ENCODE results near the gene LRRC10B. TPM values are rescaled to one million over a fixed set of nuclear protein-coding genes. Genes with fewer than 3 reads are reported as not detected.

Gene LRRC10B
- total and polyA plus RNA-seq, 2 experiments from 2014 or later, result 0.60 to 0.62 TPM

DNA sequence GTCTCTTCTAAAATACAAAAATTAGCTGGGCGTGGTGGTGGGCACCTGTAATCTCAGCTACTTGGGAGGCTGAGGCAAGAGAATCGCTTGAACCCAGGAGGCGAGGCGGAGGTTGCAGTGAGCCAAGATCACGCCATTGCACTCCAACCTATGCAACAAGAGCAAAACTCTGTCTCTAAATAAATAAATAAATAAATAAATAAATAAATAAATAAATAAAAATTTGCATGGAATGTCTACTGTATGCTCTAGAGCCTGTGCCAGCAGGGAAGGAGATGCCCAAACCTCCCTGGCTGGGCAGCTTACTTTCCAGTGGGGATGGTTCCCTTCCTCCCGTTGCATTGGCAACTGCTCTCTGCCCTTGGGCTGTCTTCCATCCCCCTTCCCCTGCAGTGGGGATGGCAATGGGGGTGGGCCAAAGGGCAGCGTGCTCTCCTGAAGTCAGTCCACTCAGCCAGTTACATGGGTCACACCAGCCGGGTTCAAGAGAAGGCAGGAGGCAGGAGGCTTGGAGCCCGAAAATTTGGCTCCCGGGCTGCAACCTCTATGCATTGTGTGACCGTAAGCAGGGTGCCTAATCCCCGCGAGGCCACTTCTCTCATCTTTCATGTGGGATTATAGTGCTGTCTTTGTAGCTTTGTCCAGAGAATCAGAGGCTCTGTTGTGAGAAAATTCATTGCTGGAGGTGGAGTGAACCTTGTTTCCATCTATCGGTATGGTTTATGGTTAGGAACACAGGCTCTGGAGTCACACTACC, 1.4 kb upstream of the LRRC10B start:
- peaks cover 51% of the 10 kb centered on the region for H3K27me3 ChIP-seq
- no peak overlapping the region for H3K4me3 ChIP-seq
- no peaks in the 10 kb centered on the region for H3K9me3 ChIP-seq (ENCODE audit: low read depth)
- DNase-seq (ENCODE audit: low read depth in 1 of 2, low spot score in 1 of 2), result no peak
- TF ChIP-seq, protein P1, sequence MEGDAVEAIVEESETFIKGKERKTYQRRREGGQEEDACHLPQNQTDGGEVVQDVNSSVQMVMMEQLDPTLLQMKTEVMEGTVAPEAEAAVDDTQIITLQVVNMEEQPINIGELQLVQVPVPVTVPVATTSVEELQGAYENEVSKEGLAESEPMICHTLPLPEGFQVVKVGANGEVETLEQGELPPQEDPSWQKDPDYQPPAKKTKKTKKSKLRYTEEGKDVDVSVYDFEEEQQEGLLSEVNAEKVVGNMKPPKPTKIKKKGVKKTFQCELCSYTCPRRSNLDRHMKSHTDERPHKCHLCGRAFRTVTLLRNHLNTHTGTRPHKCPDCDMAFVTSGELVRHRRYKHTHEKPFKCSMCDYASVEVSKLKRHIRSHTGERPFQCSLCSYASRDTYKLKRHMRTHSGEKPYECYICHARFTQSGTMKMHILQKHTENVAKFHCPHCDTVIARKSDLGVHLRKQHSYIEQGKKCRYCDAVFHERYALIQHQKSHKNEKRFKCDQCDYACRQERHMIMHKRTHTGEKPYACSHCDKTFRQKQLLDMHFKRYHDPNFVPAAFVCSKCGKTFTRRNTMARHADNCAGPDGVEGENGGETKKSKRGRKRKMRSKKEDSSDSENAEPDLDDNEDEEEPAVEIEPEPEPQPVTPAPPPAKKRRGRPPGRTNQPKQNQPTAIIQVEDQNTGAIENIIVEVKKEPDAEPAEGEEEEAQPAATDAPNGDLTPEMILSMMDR (IDR thresholded peaks at IDR 0.05; ENCODE audit: low read depth, low read length), result no peak
- H3K36me3 ChIP-seq, result no peaks in the 10 kb centered on the region
- H3K27ac ChIP-seq, result no peak overlapping the region
- no peaks in the 10 kb centered on the region for H3K4me1 ChIP-seq (ENCODE audit: low read depth)

DNA sequence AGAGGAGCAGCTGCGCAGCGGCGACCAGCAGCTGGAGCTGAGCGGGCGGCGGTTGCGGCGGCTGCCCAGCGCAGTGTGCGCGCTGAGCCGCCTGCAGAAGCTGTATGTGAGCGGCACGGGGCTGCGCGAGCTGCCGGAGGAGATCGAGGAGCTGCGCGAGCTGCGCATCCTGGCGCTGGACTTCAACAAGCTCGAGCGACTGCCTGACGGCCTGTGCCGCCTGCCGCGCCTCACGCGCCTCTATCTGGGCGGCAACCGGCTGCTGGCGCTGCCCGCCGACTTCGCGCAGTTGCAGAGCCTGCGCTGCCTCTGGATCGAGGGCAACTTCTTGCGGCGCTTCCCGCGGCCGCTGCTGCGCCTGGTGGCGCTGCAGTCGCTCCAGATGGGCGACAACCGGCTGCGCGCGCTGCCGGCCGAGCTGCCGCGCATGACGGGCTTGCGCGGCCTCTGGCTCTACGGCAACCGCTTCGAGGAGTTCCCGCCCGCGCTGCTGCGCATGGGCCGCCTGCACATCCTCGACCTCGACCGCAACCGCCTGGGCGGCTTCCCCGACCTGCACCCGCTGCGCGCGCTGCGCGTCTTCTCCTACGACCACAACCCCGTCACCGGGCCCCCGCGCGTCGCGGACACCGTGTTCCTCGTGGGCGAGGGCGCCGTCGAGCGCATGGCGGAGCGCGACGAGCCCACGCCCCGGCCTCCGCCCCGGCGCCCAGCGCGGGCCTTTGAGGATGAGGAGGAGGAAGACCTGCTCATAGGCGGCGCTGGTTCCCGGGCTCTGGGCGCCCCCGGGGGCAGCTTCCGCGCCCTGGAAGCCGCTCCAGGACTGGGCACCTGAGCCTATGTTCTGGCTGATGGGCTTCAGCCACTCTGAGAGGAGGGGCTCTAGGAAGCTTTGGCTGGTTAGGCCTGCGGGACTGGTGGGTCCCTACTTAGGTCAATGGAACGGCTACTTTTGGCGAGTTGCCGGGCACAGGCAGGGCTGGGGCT, 787 bp downstream of the LRRC10B start:
- H3K27ac ChIP-seq, result no peak overlapping the region

DNA sequence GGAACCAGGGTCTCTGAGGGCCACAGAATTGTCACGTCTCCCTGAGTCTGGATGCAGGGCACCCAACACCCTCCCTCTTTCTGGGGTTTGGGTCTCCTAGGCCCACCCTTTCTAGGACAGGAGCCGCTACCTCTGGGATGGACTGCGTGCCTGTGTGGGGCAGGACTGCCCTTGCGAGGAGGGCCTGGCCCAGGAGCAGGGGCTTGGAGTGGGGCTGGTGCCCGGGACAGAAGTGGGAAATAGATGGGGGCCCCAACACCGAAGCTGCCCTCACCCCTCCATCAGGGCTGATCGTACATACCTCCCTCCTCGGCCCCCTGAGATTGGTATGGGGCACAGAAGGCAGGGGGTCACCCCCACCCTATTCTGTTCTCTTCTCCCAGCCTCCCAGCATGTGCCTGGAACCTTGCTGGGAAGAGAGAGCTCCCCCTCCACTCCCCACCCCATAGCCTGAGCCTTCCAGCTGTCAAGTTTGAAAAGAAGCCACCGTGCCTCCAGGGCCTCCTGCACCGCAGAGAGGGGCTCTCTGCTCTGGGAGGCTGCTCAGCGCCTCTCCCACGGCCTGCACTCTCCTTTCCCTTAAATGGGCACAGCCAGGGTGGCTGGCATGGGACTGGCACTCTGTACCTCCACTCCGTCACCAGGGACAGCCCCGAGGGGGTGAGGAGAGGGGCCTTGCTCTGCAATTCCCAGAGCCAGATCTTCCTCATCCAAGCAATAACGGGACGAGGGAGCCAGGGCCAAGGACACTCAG, 1.8 kb downstream of the LRRC10B start:
- DNase-seq (ENCODE audit: low read depth in 1 of 2, low spot score in 1 of 2), result no peak
- H3K9me3 ChIP-seq (ENCODE audit: low read depth), result no peaks in the 10 kb centered on the region
- no peak overlapping the region for H3K4me3 ChIP-seq
- H3K27me3 ChIP-seq, result peaks cover 51% of the 10 kb centered on the region
- TF ChIP-seq, protein P1 (IDR thresholded peaks at IDR 0.05; ENCODE audit: low read depth, low read length), result no peak
- no peaks in the 10 kb centered on the region for H3K36me3 ChIP-seq
- H3K27ac ChIP-seq, result no peak overlapping the region
- H3K4me1 ChIP-seq (ENCODE audit: low read depth), result peaks cover 4% of the 10 kb centered on the region

More for the DNA sequence above, 787 bp downstream of the LRRC10B start:
- H3K4me3 ChIP-seq, result peak overlapping the region; percentile 18
- TF ChIP-seq, protein P1 (IDR thresholded peaks at IDR 0.05; ENCODE audit: low read depth, low read length), result peak; percentile 26
- H3K36me3 ChIP-seq, result no peaks in the 10 kb centered on the region
- DNase-seq (ENCODE audit: low read depth in 1 of 2, low spot score in 1 of 2), result peak; percentile 72 to 90
- H3K27me3 ChIP-seq, result peaks cover 51% of the 10 kb centered on the region
- H3K4me1 ChIP-seq (ENCODE audit: low read depth), result peaks cover 4% of the 10 kb centered on the region
- H3K9me3 ChIP-seq (ENCODE audit: low read depth), result no peaks in the 10 kb centered on the region

DNA sequence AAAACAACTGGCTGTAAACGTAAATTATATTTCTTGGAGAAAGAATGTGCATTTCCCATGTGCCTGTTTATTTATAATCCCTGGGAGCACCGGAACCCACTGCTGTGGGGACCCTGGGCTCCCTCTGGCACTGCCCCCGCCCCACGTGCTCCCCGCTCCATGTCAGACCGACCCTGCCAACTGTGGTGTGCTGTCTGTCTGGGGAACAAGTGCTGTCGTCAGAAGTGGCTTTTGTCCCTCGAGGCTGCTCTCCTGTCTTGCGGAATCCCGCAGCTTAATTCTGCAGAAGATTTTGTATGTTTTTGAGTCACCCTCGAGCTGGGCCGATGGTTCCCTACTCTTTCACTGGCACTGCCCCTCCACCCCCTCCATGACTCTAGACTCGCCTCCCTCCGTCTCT, 2.4 kb downstream of the LRRC10B start:
- no peak overlapping the region for H3K27ac ChIP-seq
- H3K36me3 ChIP-seq, result no peaks in the 10 kb centered on the region
- TF ChIP-seq, protein P1 (IDR thresholded peaks at IDR 0.05; ENCODE audit: low read depth, low read length), result no peak
- H3K9me3 ChIP-seq (ENCODE audit: low read depth), result no peaks in the 10 kb centered on the region
- peaks cover 4% of the 10 kb centered on the region for H3K4me1 ChIP-seq (ENCODE audit: low read depth)
- no peak for DNase-seq (ENCODE audit: low read depth in 1 of 2, low spot score in 1 of 2)
- H3K4me3 ChIP-seq, result no peak overlapping the region
- H3K27me3 ChIP-seq, result peaks cover 48% of the 10 kb centered on the region

DNA sequence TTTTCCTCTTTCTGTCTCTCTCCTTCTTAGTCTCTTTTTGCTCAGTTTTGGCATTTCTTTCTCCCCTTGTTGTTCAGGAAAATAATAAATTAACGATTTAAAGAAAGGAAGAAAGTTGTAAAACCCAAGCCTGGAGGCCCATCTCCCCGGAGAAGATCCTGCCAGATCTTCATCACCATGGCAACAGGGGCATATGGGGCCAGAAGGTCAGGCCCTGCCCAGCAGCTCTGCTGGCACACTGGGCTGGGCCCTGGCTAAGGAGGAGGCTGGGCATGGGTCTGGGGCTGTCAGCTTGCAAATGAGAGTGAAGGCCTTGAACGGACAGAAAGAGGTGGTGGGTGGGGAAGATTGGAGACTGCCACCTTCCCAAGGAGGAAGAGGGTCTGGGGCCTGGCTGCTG, 2.8 kb downstream of the LRRC10B start:
- DNase-seq (ENCODE audit: low read depth in 1 of 2, low spot score in 1 of 2), result no peak
- Histone ChIP-seq H3K27ac (no peak overlapping the region), H3K36me3 (no peaks in the 10 kb centered on the region), H3K4me1 (ENCODE audit: low read depth) (peaks cover 4% of the 10 kb centered on the region), H3K4me3 (no peak overlapping the region), H3K27me3 (peaks cover 44% of the 10 kb centered on the region), H3K9me3 (ENCODE audit: low read depth) (no peaks in the 10 kb centered on the region)
- TF ChIP-seq, protein P1 (IDR thresholded peaks at IDR 0.05; ENCODE audit: low read depth, low read length), result no peak
